GM21390 (cell line): ENCODE measurements around the gene UNKL.
"Not testable (repeated sequence)": the region's sequence is repeated elsewhere in the genome, so short reads cannot be mapped to it uniquely, and the experiment has no call there.

Source experiments
- ATAC-seq: cut with Tn5 transposase; IDR thresholded peaks from one replicate; pipeline ENCODE4 v1.9.1; 2021; ENCODE audit not compliant: unreplicated experiment

The UNKL gene

DNA sequence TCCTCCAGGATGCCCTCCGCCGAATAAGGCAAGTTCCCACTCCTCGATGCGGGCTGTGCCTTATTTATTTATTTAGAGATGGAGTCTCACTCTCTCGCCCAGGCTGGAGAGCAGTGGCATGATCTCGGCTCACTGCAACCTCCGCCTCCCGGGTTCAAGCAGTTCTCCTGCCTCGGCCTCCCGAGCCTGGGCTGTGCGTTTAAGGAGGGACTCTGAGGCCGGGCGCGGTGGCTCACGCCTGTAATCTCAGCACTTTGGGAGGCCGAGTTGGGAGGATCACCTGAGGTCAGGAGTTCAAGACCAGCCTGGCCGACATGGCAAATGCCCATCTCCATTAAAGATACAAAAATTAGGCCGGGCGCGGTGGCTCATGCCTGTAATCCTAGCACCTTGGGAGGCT lies 86.4 kb downstream of the UNKL start:
- not testable (repeated sequence) for ATAC-seq

DNA sequence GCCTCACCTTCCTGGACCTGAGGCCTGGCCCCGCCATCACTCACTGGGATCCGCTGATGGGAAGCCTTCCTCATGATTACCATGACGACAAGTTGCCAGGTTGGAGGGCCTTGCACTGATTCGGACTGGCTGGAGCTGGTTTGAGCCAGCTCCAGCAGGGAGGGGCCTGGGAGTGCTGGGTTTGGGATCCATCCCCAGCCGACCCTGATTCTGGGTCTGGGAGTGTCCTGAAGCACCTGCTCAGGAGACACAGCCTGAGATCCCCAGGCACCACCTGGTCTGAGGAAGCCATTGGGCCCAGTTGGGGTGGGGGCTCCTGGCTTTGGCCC lies 86.9 kb downstream of the UNKL start:
- ATAC-seq = no peak

DNA sequence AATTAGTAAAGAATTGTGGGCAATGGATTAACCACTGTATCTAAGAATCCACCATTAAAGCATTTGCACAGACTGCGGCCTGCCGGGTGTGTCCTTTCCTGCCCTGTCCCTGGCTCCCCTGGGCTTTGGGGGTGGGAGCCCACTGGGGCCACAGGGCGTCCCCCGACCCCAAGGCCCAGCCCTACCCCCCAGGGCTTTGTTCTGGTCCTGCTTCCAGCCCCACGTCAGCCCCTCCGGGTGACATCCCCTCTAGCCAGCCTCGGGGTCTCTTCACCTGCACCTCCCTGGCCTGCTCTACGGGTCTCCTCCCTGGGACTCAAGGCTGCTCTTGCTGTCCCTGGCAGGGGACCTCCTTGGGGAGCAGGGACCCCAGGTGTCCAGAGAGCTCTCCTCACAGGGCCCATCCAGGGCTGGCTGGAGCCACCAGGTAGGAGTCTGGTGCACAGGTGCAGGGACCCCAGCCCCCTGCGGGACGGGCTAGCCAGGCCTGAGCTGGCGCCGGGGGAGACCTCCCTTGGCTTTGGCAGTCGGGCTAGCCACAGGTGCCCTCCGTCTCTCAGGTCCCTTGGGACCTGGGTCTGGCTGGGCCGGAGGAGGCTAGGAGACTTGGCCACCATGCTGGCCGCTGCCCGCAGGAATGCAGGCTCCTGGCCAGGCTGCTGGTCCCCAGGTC lies 87.4 kb downstream of the UNKL start:
- ATAC-seq = no peak

- no peak for ATAC-seq
Measured at GRCh38 chr16:1326391-1326790, 88.1 kb downstream of the UNKL start.

- ATAC-seq = no peak
Measured at GRCh38 chr16:1325673-1326371, 88.7 kb downstream of the UNKL start.

GRCh38 chr16:1325261-1325660 lies 89.2 kb downstream of the UNKL start:
- ATAC-seq = no peak

DNA sequence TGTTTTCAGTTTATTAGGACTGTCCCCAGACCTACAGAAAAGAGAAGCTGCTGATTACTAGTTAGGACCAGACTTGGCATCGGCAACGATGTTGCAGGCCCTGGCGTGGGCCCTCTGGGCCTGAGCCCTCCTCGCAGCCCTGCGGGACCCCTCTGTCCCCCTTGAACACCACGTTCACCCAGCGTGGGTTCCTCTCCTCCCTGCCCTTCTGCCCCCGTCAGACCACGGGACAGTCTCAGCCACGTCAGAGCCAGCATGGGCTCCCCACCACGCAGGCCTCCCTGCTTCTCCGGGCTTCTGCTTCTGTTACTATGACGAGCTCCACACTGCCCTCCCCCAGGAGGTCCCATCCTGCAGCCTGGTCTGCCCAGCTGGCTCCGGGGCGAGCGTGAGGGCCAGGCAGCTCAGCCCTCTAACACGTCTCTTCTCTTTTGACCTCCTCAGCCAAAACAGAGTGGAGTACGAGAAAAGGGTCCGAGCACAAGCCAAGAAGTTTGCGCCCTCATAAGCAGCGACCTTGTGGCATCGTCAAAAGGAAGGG lies 90.1 kb downstream of the UNKL start:
- no peak for ATAC-seq

- no peak for ATAC-seq
Measured at GRCh38 chr16:1323296-1324239, 90.9 kb downstream of the UNKL start.

GRCh38 chr16:1322407-1322806 lies 92.1 kb downstream of the UNKL start:
- no peak for ATAC-seq

DNA sequence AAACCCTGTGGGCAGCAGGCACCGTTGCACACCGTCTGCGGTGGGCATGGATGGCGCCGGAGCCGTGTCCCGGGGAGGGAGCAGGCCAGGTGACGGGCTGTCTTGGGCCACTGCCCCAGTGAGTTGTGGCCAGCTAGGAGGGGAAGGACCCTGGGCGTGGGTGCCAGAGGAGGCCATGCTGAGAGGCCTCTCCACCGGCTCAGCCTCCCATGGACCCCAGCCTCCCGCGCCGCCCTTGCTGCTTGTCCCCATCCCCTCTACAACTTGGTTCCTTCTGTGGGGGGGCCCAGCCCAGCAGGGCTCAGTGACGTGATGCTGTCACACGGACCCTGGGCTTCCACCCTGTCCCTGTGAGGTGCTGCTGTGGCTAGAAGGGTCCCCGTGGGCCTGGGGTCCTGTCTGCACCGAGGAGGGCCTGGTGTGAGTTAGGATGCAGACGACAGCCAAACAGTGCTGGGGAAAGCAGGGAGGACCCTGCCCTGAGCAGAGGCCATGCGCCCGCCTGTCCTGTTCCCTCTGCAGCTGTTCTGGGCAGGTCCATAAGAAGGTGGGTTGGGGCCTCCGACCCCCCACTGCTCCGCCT lies 93.8 kb downstream of the UNKL start:
- no peak for ATAC-seq

DNA sequence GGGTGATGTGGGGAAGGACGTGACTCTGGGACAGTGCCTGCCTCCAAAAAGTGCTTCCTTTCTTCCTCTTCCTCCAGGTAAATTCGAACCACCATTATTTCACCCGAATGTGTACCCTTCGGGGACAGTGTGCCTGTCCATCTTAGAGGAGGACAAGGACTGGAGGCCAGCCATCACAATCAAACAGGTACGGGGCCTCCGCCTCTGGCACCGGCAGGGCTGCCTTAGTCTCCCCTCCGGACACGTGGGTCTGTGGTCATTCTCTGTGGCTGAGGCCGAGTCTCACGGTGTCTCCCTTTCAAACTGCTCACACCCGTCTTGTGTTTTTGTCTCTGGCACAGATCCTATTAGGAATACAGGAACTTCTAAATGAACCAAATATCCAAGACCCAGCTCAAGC lies 94.4 kb downstream of the UNKL start:
- no peak for ATAC-seq

GRCh38 chr16:1319041-1319440 lies 95.5 kb downstream of the UNKL start:
- no peak for ATAC-seq

GRCh38 chr16:1318268-1318545 lies 96.3 kb downstream of the UNKL start:
- no peak for ATAC-seq

DNA sequence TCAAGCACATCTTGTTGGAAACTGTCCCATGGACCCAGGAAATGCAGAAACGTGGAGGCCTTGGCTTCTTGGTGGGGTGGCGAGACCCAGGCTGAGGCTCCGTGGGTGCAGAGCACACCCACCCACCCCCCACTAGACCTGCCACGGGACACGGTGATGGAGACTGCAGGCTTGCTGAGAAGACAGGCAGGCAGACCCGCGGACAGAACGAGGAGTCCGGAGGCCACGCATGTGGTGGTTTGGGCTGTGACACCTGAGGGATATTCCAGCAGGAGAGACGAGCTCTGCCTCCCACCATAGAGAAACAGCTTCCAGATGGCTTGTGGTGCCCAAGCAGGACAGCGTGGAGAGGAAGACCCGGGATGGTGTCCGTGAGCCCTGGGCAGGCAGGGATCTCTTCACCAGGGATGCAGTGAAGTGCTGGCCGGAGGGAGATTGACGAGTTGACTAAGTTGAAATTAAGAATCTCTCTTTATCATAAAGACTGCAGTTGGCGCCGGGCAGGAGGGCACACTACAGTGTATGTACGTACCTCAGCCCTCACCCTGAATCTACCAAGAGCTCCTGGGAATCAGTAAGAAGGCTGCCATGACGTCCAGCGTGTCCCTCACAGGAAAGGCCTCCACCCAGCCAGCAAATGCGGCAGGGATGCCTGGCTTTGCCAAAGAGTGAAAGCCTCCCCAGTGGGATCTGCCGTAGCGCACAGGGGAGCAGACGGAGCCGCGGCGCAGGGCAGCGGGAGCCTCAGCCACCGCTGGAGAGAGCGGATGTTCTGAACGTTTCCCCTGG lies 96.8 kb downstream of the UNKL start:
- no peak for ATAC-seq

GRCh38 chr16:1316033-1316405 lies 98.5 kb downstream of the UNKL start:
- no peak for ATAC-seq

DNA sequence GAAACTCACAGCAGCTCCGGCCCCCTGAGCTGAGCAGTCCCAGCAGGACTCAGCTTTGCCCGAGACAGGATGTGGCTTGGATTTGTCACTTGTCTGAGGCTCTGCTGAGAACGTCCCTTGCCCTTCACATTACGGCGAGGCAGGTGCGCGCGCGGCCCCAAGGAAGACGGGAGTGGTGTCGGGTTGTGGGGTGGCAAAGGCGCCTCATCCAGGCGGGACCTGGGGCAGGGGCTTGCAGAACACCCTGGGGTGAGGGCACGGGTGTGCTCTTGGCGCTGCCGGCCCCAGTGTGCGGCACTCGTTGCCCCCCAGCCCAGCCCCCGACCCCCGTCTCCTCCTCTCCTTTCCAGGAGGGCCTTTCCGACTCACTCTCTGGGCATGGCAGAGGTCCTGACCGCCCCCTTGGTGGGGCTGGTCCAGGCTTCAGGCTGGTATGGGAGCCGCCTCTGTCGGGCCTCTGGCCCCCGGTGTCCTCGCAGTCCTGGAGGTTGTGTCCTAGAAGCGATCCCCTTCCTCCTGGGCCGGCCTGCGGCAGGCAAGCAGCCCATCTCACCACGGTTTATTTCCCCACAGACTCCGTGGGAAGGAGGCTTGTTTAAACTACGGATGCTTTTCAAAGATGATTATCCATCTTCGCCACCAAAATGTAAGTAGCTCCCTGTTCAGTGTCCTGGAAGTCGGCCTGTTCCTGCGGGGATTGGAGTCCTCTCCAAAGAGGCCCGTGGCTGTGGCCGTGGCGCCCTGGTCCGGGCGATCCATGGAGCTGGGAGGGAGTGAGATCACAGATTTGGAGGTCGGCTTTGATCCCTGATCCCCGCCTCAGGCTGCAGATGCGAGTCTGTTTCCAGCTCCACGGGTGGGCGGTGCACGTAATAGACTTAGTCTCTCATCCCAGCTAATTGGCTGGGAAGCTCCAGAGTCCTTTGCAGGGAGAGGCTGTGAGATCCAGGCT lies 99.1 kb downstream of the UNKL start:
- ATAC-seq = no peak

GRCh38 chr16:1314399-1315068 lies 100.0 kb downstream of the UNKL start:
- ATAC-seq = no peak

GRCh38 chr16:1313721-1314369 lies 100.7 kb downstream of the UNKL start:
- ATAC-seq = no peak
